IPS-18a (cell line): ENCODE data around the gene S100Z.

Experiments
- H3K27ac ChIP-seq: one replicate; pipeline ENCODE4 v1.5.1; 2013; ENCODE audit warnings: low read length
- H3K27me3 ChIP-seq: one replicate; pipeline ENCODE4 v1.6.1; 2013; ENCODE audit warnings: mild to moderate bottlenecking, low read length; ENCODE audit not compliant: control insufficient read depth, insufficient read depth
- H3K36me3 ChIP-seq: one replicate; pipeline ENCODE4 v1.6.1; 2013; ENCODE audit warnings: low read depth, low read length; ENCODE audit not compliant: control insufficient read depth
- H3K4me1 ChIP-seq: one replicate; pipeline ENCODE4 v1.6.1; 2013; ENCODE audit warnings: low read depth, low read length; ENCODE audit not compliant: control insufficient read depth
- H3K4me3 ChIP-seq: one replicate; pipeline ENCODE4 v1.5.1; 2013; ENCODE audit warnings: low read length
- H3K9ac ChIP-seq: one replicate; pipeline ENCODE4 v1.6.1; 2013; ENCODE audit warnings: mild to moderate bottlenecking, low read length, moderate library complexity
- H3K9me3 ChIP-seq: one replicate; pipeline ENCODE4 v1.6.1; 2013; ENCODE audit warnings: low read depth, low read length; ENCODE audit not compliant: control insufficient read depth

The S100Z gene

GRCh38 chr5:76960004-76960625, 110.3 kb downstream of the S100Z start:
- Histone ChIP-seq H3K36me3 (no peaks in the 10 kb centered on the region), H3K4me3 (no peak overlapping the region), H3K27ac (no peak overlapping the region), H3K4me1 (no peaks in the 10 kb centered on the region), H3K9ac (no peak overlapping the region), H3K27me3 (peaks cover 13% of the 10 kb centered on the region), H3K9me3 (no peaks in the 10 kb centered on the region)

DNA sequence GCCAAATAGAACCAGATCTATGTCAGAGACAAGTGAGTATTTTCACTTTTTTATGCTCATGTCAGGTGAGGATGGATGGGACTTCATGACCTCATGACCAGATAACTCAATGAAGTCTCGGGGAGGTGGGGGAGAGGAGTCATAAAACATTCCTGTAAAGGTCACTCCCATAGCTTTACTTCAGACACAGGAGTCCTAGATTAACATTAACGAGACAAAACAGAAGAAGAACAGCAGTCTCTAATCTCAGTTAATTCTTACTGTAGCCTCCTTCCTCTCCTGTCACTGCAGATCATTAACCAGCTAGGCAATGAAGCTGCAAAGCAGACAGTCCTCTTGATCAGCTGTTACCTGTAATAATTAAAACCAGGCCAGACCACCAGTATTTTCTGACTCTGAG, 114.2 kb downstream of the S100Z start:
- Histone ChIP-seq H3K9me3 (no peaks in the 10 kb centered on the region), H3K4me1 (no peaks in the 10 kb centered on the region), H3K9ac (no peak overlapping the region), H3K36me3 (no peaks in the 10 kb centered on the region), H3K4me3 (no peak overlapping the region), H3K27ac (no peak overlapping the region), H3K27me3 (no peaks in the 10 kb centered on the region)
